HG02763 (cell line): Measurements from ENCODE around the gene PRR5.
A peak's percentile ranks its signal among the peaks of the same experiment; 100 is the strongest.

Source experiments
- ATAC-seq: cut with Tn5 transposase; IDR thresholded peaks from one replicate; pipeline ENCODE4 v1.9.1; 2021; ENCODE audit warnings: mild to moderate bottlenecking, moderate library complexity; ENCODE audit not compliant: unreplicated experiment

The PRR5 gene

DNA sequence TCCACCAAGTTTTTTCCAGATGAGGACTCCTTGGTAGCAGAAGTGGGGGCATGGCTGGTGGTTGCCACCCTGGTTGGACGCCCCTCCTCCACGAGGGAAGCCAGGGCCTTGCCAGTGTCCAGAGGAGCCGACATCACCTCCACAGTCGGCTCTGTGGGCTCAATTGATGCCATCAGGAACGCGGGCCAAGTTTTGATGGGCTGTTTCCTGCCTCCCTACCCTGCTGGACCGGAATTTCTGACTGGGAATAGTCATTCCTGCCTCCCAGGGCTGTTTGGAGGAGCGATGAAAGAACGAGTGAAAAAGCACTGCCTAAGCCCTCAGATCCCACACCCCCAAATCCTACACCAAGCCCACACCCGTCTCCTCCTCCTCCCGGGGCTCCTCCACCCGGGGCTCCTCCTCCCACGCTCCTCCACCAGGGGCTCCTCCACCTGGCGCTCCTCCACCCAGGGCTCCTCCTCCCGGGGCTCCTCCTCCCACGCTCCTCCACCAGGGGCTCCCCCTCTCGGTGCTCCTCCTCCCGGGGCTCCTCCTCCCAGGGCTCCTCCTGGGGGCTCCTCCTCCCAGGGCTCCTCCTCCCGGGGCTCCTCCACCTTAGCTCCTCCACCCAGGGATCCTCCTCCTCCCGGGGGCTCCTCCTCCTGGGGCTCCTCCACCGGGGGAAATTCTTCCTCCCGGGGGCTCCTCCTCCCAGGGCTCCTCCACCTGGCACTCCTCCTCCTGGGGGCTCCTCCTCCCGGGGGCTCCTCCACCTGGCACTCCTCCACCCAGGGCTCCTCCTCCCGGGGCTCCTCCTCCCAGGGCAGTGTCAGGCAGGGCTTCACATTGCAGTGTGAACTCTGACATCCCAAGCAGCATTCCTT, 10.0 kb upstream of the PRR5 start:
- no peak for ATAC-seq

DNA sequence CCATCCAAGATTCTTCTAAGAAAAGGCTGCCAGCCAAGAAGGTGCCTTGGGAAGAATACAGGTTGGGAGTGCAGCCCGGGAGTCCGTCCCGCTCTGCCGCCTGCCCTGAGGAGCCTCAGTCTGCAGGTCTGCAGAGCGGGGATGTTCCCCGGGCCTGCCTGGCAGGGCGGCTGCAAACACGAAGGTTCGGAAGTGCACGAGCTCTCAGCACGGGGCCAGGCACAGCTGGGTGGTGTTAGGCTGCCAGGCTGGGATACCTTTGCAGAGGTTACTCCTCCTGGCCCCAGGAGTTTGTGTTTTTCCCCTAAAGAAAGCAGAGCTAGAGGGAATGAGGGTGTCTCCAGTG, 9.4 kb upstream of the PRR5 start:
- no peak for ATAC-seq

DNA sequence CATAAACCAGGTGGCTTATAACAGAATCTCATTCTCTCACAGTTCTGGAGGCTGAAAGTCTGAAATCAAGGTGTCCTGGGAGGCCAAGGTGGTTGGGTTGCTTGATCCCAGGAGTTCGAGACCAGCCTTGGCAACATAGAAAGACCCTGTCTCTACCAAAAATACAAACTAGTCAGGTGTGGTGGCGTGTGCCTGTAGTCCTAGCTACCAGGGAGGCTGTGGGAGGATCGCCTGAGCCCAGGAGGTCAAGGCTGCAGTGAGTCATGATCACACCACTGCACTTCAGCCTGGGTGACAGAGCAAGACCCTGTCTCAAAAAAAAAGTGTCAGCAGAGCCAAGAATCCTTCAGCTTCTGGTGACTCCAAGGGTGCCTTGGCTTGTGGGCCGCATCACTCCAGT, 8.9 kb upstream of the PRR5 start:
- no peak for ATAC-seq

DNA sequence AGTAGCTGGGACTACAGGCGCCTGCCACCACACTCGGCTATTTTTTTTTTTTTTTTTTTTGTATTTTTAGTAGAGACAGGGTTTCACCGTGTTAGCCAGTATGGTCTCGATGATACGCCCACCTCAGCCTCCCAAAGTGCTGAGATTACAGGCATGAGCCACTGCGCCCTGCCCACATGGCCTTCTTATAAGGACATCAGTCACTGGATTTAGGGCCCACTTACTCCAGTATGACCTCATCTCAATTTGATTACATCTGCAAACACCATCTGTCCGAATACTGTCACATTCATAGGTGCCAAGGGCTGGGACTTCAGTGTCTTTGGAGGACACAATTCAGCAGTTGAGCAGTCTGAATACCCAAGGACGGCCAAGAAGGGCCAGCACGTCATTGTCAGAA, 8.2 kb upstream of the PRR5 start:
- ATAC-seq = no peak

DNA sequence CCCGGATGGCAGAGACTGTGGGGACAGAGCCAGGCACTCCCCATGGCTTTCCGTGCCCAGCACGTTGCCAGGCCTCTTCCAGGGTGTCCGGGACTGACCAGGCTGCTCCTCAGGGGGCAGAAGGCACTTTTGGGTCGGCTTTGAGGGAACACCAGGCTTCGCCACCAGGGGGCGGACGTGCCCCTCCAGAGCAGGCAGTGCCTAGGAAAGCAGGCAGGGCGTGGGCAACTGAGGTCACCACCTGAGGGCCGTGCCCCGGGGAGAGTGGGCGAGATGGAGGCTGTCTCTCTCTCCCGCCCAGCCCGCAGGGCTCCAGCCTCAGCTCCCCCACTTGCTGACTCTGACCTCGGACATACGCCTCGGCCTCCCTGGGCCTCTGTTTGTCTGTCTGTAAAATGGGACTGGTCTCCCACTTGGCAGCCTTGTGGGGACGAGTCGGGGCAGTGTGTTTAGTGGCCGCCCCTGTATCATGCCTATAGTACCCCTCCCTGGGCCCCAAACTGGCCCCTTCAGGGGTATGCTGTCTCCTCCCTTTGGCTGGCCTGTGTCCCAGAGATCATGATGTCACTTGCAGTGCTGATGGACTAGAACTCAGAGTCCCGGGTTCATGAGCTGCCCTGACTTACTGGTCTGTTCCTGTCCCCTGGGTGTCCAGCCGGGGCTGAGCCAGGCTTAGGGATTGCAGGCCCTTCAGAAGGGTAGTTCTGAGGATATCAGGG, 4.4 kb upstream of the PRR5 start:
- ATAC-seq = no peak

DNA sequence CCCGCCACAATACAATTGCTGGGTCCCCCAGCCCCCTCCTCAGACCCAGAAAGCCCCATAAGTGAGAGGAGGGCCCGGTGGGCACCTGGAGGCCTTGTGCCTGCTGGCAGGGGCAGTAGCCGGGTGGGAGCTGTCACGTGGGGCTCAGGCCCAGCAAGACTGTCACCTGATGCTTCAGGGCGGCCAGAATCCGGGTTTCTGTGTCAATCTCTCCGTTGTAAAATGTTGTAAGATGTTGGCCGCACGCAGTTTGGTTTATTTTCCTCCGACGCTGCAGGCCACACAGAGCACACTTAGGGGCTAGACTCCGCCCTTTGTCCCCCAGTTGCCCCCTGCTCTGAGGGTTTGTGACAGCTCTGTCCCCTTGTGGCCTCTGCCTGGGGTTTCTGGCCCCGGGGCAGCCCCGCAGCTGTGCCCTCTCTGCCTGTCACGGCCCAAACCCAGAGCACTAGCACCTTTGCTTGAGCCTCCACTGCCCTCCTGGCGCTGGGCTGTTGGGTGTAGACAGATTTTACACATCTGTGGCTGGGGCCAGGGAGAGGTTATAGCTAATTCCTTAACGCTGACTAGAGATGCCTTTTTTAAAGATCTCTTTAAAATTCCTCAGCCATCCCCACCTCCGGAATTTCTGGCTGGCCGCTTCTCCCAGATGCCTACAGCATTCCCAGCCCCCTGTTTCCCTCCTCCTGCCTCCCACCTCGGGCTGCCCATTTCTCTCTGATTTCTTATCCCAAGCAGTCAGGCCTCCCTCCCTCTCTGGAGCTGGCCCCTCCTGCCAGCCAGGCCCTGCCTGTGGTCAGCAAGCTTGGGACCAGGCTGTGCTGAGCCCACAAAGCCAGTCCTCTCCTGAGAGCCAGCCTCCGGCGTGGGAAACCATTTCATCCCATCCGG, 3.2 kb upstream of the PRR5 start:
- no peak for ATAC-seq

DNA sequence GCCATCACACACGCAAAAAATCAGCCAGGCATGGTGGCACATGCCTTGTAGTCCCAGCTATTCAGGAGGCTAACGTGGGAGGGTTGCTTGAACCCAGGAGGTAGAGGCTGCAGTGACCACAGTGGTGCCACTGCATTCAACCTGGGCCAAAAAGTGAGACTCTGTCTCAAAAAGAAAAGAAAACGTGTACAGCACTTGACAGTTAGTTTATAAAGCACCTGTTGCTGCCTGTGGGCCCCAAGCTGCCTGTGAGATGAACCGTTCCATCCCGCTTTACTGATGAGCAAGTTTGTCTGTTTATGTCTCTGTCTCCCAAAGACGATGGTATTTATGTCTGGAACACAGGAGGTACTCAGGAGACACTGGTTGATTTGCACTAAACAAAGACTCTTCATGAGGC, 1.5 kb upstream of the PRR5 start:
- no peak for ATAC-seq

DNA sequence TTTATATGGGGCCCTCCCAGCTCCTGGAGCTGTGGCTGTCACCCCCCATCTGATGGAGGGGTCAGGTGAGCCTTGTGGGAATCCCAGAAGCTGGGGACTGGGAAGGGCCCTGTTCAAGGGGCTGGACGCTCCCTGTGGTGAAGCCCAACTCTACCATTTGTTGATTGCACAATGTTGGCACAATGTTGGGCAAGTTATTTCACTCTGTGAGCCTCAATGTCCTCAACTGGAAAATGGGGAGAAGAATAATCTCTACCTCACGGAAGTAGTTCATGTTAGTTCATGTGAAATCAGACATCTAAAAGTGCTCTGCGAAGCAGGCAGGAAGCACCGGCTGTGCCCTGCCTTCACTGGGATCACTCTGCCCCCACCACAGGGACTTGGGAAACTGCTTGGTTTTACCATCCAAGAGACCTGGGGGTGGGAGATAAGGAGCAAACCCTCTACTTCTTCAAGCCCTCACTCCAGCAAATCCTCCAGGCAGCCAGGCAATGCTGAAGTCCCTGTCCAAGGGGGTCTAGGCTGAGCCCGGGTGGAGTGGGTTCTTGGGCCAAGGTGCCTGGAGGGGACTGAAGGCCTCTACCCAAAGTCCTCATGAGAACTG, 715 bp upstream of the PRR5 start:
- no peak for ATAC-seq

DNA sequence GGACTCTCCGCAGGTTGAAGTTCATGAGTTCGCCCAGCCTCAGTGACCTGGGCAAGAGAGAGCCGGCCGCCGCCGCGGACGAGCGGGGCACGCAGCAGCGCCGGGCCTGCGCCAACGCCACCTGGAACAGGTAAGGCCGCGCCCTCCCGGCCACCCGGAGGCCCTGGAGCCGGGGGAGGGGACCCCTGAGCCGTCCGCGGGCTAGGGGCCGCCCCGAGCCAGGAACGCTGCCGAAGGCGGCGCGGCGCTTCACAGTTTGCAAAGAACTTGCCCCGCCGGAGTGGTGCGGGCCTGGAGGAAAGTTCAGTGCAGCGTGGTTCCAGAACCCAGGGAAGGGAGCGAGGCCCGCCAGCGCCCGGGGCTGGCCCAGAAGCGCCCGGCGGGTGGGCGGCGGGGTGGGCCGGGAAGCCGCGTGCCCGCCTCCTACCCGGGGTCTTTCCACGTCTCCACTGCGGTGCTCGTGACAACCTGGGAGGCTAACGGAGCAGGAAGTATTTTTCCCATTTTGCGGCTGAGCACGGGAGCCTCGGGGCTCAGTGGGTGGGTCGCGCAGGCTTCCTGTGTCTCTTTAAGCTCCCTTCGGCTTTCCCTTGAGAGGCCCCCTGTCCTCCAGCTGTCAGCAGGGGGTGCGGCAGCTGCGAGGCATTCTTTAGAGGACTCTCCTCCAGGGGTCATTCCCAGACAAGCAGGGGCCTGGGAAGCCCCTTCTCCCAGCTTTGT, 635 bp downstream of the PRR5 start:
- peak; percentile 29 for ATAC-seq

DNA sequence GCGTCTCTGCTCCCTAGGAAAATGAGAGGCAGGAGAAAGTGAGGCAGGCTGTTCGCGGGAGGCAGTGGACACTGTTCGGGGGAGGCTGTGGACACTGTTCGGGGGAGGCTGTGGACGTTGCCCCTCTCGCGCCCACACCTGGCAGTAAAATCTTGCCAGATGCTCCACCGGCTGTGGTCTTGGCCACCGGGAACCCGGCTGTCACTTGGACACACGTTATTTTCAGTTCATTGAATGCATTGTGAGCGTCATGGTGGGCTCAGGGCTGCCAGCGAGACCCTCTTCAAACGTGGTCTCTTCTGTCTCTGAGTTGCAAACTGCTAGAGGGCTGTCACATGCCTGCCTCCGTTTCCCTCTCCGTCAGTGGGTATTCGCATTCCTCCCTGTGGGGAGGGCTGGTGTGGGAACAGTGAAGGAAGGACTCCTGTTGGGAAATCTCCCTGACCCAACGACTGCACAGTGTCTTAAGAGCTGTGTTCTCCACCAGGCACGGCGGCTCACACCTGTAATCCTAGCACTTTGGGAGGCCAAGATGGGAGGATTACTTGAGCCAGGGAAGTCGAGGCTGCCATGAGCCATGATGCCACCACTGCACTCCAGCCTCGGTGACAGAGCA, 1.4 kb downstream of the PRR5 start:
- no peak for ATAC-seq

DNA sequence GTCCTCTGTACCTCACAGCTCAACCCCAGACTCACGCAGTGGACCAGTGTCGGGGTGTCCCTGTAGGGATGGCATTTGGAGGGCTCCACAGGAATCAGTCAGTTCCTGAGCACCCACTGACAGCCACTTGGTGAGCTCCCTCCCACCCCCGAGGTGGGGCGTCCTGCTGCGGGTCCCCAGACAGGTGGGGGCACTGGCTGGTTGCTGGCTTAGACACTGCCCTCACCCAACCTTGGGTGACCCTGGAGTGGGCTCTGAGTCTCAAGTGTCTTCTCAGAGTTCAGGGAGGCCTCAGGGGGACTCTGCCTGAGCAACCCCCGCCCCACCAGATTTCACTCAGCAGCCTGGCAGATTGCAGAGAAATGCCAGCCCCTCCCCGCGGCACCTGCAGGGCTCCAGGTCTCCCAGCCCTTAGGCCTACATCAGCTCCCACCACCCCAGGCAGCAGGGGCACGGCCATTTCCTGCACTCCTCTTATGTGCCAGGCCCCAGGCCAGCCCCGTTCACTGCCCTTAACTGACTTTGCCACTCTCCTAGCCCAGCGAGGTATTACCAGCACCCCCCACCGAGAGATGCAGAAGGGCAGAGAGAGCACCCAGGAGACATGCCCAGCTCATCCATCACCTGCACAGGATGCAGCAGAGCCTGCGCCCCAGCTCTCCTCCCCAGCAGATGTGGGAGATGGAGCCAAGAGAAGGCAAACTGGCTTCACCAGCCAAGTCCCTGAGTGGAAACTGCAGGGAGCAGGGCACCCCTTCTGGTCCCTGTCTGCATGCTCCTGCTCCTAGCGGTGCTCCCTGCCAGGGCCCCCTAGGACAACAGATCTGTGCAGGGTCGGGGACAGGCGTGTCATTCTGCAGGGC, 2.4 kb downstream of the PRR5 start:
- ATAC-seq = no peak

DNA sequence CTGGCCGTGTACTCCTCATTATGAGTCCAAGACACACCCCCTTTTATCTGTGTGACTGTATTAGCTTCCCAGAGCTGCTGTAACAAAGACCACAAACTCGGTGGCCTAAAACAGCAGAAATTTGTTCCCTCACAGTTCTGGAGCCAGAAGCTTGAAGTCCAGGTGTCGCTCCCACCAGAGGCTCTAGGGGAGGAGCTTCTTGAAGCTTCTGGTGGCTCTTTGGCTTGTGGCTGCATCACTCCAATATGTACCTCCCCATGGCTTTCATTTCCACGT, 3.0 kb downstream of the PRR5 start:
- no peak for ATAC-seq

DNA sequence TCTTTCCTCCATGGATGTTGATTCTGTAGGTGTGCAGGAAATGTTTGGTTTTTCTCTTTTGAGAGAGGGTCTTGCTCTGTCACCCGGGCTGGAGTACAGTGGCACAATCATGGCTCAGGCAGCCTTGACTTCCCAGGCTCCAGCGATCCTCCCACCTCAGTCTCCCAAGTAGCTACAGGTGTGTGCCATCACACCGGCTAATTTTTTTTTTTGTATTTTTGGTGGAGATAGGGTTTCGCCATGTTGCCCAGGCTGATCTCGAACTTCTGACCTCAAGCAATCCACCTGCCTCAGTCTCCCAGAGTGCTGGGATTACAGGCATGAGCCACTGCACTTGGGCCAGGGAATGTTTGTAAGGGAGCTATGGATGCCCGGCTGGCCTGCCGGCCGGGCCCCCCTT, 4.5 kb downstream of the PRR5 start:
- ATAC-seq = no peak

DNA sequence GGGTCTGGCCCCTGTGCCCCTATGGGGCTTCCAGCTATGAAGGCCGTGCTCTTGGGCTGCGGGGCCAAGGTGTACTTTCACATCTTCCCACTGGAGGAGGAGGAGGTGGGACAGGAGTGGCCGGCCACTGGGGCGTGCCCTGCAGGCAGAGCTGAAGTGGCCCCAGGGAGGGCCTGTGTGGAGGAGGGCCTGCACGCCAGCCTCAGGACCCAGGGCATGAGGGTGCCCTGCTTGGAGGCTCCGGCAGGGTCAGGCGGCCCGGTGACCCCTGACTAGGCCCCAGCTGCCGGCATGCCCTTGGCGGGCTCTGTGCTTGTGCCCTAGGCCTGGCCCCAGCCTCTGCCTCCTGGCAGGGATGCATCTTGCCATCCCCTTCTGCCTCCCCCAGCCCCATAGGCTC, 5.2 kb downstream of the PRR5 start:
- ATAC-seq = no peak

DNA sequence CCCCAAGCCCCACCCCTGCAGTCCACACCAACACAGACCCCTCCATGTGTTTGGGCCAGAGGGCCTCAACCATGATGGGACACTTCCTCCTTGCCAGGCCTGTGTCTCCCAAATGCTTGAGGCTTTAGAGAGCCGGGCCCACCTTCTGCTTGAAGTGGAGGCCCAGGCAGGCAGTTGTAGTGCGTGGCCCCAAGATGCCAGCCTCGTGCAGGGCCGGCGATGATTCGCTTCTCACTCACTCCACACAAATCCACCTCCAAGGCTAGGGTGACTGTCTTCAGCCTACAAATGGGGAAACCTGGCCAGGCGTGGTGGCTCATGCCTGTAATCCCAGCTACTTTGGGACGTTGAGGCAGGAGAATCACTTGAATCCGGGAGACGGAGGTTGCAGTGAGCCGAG, 5.7 kb downstream of the PRR5 start:
- no peak for ATAC-seq

DNA sequence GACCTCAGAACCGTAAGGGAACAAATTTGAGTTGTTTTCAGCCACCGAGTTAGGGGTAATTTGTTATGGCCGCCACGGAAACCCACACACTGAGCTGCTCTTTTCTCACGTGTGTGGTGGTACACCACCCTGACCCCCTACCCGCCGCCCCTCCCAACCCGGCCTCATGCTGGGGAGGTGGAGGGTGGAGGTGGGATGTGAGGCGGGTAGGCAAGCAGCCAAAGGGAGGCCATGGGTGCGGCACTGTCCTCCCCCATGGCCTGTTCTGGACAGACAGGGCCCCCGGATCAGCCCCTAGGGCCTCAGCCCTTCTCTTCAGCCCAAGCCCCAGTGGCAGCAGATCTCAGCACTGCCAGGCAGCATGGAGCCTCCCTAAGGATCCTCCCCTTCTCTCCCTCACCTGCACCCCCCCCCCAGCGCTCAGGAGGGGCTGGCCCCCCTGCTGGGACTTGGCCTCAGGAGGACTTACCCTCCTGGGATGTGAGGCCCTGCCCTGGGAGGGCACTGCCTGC, 7.9 kb downstream of the PRR5 start:
- ATAC-seq = no peak

DNA sequence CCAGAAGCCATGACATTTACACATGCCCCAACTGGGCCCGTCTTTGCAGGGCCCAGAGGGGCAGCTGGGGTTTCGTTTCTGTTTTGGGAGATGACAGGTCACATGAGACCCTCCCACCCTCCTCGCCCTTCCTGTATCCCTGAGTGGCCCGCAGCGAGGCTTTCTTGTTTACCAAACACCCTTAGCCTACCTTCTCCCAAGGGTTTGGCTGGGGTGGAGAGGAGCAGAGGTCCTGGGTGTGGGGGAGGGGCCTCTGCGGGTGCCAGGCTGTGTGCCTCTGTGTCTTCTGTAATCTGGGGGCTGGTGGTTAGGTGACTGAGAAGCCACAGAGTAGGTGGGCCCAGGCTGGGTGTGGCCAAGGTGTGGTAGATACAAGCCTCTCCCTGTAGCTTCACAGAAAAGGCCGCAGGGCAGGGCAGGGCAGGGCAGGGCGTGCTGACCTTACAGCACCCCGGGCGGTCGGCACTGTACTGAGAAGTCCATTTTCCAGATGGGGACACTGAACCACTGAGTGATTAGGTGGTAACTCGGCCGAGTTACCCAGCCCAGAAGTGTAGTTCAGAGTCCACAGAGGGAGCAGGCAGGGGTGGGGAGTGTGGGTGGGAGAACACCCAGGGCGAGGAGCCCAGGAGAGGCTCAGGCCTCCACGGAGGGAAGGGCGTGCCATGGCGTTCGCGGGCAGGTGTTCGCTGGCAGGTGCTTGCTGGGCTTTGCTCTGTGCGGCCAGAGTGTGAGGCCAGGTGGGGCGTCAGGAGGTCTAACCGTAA, 8.7 kb downstream of the PRR5 start:
- no peak for ATAC-seq

DNA sequence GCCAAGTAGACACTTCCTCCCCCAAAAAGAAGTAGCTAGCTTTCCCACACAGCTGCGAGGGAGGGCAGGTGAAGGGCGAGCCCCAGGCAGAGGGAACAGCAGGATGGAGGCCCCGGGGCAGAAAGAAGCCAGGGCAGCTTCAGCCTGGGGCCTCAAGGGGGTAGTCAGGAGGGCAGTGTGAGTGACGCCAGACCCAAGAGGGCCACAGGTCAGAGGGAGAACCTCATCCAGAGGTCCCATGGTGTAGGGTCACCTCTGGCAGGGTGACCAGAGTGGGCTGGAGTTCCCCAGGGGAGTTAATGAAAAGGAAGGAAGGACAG, 9.2 kb downstream of the PRR5 start:
- no peak for ATAC-seq
